ENCODE measurements around the gene PTPN1. TPM values are rescaled to one million over a fixed set of nuclear protein-coding genes. Genes with fewer than 3 reads are reported as not detected.
A peak's percentile ranks its signal among the peaks of the same experiment; 100 is the strongest.

PTPN1 gene
- total RNA-seq, 1 donor from 2014 or later, result 38.1 TPM

DNA sequence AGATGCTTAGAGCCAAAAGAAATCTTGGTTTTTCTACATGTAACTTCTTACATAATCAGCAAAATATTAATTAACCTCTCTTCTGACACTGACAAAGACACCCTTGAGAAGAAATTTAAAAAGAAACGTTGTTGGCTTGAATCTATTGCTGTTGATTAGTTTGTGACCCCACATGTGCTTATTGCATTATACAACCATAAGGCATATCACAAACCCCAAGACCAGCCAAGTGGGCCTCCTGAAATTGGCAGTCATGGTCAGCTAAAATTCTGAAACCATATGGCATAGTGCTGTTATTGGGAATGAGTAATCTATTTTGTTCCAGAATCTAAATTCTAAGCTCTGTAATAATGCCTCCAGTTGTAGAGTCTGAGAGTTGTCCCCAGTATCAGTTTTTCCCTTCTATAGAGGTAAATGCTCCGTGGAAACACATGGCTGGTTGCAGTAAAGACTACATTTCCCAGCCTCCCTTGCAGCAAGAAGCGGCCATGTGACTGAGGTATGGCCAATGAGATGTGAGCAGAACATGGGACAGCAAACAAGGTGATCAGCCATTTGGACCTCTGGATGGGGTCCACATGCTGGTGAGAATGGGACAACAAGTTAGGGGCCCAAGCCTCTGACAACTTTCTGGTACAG lies 42.3 kb upstream of the PTPN1 start:
- H3K36me3 ChIP-seq, result no peaks in the 10 kb centered on the region
- no peak overlapping the region for H3K9ac ChIP-seq
- H2AFZ ChIP-seq (replicated peaks), result peak overlapping the region; percentile 61
- H3F3A ChIP-seq (ENCODE audit: low read depth), result no peaks in the 10 kb centered on the region
- H3K27ac Mint-ChIP-seq, result no peak overlapping the region
- peak; percentile 31 for DNase-seq (ENCODE audit: low spot score)
- no peak overlapping the region for H3K4me2 ChIP-seq
- no peaks in the 10 kb centered on the region for H4K20me1 ChIP-seq (ENCODE audit: low read depth)
- H3K4me1 ChIP-seq, result no peaks in the 10 kb centered on the region
- no peaks in the 10 kb centered on the region for H3K4me1 Mint-ChIP-seq
- H3K36me3 Mint-ChIP-seq, result no peaks in the 10 kb centered on the region
- H3K79me2 ChIP-seq (ENCODE audit: low read depth), result no peaks in the 10 kb centered on the region
- peaks cover 10% of the 10 kb centered on the region for H3K27me3 Mint-ChIP-seq (ENCODE audit: insufficient read depth, low read depth)
- H3K27ac ChIP-seq, result no peak overlapping the region
- no peaks in the 10 kb centered on the region for H3K9me3 ChIP-seq (ENCODE audit: low read depth)
- H3K4me3 ChIP-seq, result no peak overlapping the region
- H3K9me3 Mint-ChIP-seq, result peaks cover 2% of the 10 kb centered on the region
- H3K4me3 Mint-ChIP-seq, result no peak overlapping the region
- no peaks in the 10 kb centered on the region for H3K27me3 ChIP-seq
- TF ChIP-seq EZH2phosphoT487 (IDR thresholded peaks at IDR 0.05), result no peak

DNA sequence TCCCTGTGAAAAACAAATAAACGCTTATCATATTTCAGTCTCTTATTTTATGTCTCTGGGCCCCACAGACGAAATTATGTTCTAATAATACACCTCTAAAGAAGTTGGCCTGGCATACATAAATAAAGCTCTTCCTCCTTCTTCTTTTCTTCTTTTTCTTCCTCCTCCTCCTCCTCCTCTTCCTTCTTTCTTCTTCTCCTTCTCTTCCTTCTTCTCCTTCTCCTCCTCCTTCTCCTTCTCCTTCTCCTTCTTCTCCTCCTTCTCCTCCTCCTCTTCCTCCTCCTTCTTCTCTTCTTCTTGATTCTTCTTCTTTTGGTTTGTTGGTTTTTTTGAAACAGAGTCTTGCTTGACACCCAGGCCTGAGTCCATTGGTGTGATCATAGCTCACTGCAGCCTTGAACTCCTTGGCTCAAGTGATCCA lies 41.8 kb upstream of the PTPN1 start:
- H3K9me3 Mint-ChIP-seq, result peaks cover 2% of the 10 kb centered on the region
- peaks cover 10% of the 10 kb centered on the region for H3K27me3 Mint-ChIP-seq (ENCODE audit: insufficient read depth, low read depth)
- no peak overlapping the region for H3K9ac ChIP-seq
- H3K27me3 ChIP-seq, result no peaks in the 10 kb centered on the region
- no peak overlapping the region for H3K27ac Mint-ChIP-seq
- H4K20me1 ChIP-seq (ENCODE audit: low read depth), result no peaks in the 10 kb centered on the region
- no peak for TF ChIP-seq EZH2phosphoT487 (IDR thresholded peaks at IDR 0.05)
- no peak for TF ChIP-seq EZH2 (IDR thresholded peaks at IDR 0.05)
- TF ChIP-seq, protein P1, sequence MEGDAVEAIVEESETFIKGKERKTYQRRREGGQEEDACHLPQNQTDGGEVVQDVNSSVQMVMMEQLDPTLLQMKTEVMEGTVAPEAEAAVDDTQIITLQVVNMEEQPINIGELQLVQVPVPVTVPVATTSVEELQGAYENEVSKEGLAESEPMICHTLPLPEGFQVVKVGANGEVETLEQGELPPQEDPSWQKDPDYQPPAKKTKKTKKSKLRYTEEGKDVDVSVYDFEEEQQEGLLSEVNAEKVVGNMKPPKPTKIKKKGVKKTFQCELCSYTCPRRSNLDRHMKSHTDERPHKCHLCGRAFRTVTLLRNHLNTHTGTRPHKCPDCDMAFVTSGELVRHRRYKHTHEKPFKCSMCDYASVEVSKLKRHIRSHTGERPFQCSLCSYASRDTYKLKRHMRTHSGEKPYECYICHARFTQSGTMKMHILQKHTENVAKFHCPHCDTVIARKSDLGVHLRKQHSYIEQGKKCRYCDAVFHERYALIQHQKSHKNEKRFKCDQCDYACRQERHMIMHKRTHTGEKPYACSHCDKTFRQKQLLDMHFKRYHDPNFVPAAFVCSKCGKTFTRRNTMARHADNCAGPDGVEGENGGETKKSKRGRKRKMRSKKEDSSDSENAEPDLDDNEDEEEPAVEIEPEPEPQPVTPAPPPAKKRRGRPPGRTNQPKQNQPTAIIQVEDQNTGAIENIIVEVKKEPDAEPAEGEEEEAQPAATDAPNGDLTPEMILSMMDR (IDR thresholded peaks at IDR 0.05), result no peak
- no peaks in the 10 kb centered on the region for H3F3A ChIP-seq (ENCODE audit: low read depth)
- H3K4me3 Mint-ChIP-seq, result no peak overlapping the region
- H3K36me3 Mint-ChIP-seq, result no peaks in the 10 kb centered on the region
- no peak for DNase-seq (ENCODE audit: low spot score)
- H3K9me3 ChIP-seq (ENCODE audit: low read depth), result no peaks in the 10 kb centered on the region
- no peak overlapping the region for H3K4me3 ChIP-seq
- H3K27ac ChIP-seq, result no peak overlapping the region
- no peaks in the 10 kb centered on the region for H3K4me1 Mint-ChIP-seq
- H3K4me2 ChIP-seq, result no peak overlapping the region
- H3K36me3 ChIP-seq, result no peaks in the 10 kb centered on the region
- no peaks in the 10 kb centered on the region for H3K4me1 ChIP-seq
- H3K79me2 ChIP-seq (ENCODE audit: low read depth), result no peaks in the 10 kb centered on the region
- H2AFZ ChIP-seq (replicated peaks), result peak overlapping the region; percentile 61

DNA sequence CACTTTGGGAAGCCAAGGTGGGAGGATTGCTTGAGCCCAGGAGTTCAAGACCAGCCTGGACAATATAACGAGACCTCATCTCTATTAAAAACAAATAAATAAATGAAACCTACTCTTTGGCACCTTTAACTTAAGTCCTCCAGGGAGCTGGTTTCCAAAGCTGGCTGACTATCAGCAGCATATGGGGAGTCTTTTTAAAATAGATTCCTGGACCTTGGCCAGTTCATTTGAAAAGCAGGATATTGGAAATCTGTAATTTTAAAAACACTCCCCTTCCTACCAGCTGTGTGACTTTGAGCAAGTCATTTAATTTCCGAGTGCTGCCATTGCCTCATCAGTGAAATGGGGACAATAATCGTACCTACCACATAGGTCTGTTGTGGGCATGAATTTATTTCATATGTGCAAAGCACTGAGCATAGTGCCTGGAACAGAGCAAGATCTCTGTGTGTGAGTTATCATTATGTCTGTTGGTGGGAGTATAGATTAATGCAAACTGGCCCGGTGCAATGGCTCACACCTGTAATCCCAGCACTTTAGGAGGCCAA lies 40.9 kb upstream of the PTPN1 start:
- DNase-seq (ENCODE audit: low spot score), result no peak
- Histone ChIP-seq H3K4me1 (no peaks in the 10 kb centered on the region), H3F3A (ENCODE audit: low read depth) (no peaks in the 10 kb centered on the region), H3K27ac (no peak overlapping the region), H3K79me2 (ENCODE audit: low read depth) (no peaks in the 10 kb centered on the region), H3K4me2 (no peak overlapping the region), H3K4me3 (no peak overlapping the region), H3K27me3 (no peaks in the 10 kb centered on the region), H3K9ac (no peak overlapping the region), H3K36me3 (no peaks in the 10 kb centered on the region), H4K20me1 (ENCODE audit: low read depth) (no peaks in the 10 kb centered on the region), H3K9me3 (ENCODE audit: low read depth) (no peaks in the 10 kb centered on the region), H2AFZ (replicated peaks) (no peak overlapping the region)
- Mint-ChIP-seq H3K36me3 (no peaks in the 10 kb centered on the region), H3K9me3 (peaks cover 2% of the 10 kb centered on the region), H3K27ac (no peak overlapping the region), H3K27me3 (ENCODE audit: insufficient read depth, low read depth) (peaks cover 8% of the 10 kb centered on the region), H3K4me3 (no peak overlapping the region), H3K4me1 (no peaks in the 10 kb centered on the region)
- TF ChIP-seq, protein P1 (IDR thresholded peaks at IDR 0.05), result no peak
- TF ChIP-seq EZH2phosphoT487 (IDR thresholded peaks at IDR 0.05) (no peak), EZH2 (IDR thresholded peaks at IDR 0.05) (no peak)

DNA sequence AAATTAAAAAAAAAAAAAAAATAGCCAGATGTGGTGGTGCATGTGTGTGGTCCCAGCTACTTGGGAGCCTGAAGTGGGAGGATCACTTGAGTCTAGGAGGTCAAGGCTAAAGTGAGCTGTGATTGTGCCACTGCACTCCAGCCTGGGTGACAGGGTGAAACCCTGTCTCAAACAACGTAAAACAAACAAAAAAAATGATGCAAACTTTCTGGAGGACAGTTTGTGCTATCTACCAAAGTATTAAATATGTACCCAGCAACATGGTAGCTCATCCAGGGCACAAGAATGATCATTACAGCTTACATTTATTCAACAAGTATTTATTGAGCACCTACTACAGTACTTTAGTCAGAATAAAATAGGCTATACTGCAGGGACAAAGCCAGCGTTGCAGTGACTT lies 40.4 kb upstream of the PTPN1 start:
- H3K79me2 ChIP-seq (ENCODE audit: low read depth), result no peaks in the 10 kb centered on the region
- H3K36me3 ChIP-seq, result no peaks in the 10 kb centered on the region
- no peak overlapping the region for H3K4me3 ChIP-seq
- Mint-ChIP-seq H3K4me1 (no peaks in the 10 kb centered on the region), H3K9me3 (peaks cover 2% of the 10 kb centered on the region), H3K27me3 (ENCODE audit: insufficient read depth, low read depth) (peaks cover 5% of the 10 kb centered on the region), H3K27ac (no peak overlapping the region), H3K36me3 (no peaks in the 10 kb centered on the region), H3K4me3 (no peak overlapping the region)
- H3K9me3 ChIP-seq (ENCODE audit: low read depth), result no peaks in the 10 kb centered on the region
- no peak for TF ChIP-seq EZH2phosphoT487 (IDR thresholded peaks at IDR 0.05)
- no peak for TF ChIP-seq EZH2 (IDR thresholded peaks at IDR 0.05)
- TF ChIP-seq, protein P1 (IDR thresholded peaks at IDR 0.05), result no peak
- H3K27ac ChIP-seq, result no peak overlapping the region
- H3F3A ChIP-seq (ENCODE audit: low read depth), result no peaks in the 10 kb centered on the region
- DNase-seq (ENCODE audit: low spot score), result no peak
- H3K4me1 ChIP-seq, result no peaks in the 10 kb centered on the region
- no peak overlapping the region for H3K9ac ChIP-seq
- no peak overlapping the region for H3K4me2 ChIP-seq
- H4K20me1 ChIP-seq (ENCODE audit: low read depth), result no peaks in the 10 kb centered on the region
- no peaks in the 10 kb centered on the region for H3K27me3 ChIP-seq
- no peak overlapping the region for H2AFZ ChIP-seq (replicated peaks)

Data from neural progenitor cell (in vitro differentiated cells).